ENCODE measurements around the gene PAK6.

- TF ChIP-seq, protein P1, sequence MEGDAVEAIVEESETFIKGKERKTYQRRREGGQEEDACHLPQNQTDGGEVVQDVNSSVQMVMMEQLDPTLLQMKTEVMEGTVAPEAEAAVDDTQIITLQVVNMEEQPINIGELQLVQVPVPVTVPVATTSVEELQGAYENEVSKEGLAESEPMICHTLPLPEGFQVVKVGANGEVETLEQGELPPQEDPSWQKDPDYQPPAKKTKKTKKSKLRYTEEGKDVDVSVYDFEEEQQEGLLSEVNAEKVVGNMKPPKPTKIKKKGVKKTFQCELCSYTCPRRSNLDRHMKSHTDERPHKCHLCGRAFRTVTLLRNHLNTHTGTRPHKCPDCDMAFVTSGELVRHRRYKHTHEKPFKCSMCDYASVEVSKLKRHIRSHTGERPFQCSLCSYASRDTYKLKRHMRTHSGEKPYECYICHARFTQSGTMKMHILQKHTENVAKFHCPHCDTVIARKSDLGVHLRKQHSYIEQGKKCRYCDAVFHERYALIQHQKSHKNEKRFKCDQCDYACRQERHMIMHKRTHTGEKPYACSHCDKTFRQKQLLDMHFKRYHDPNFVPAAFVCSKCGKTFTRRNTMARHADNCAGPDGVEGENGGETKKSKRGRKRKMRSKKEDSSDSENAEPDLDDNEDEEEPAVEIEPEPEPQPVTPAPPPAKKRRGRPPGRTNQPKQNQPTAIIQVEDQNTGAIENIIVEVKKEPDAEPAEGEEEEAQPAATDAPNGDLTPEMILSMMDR (IDR thresholded peaks at IDR 0.05; ENCODE audit: borderline replicate concordance, extremely low read depth, low read length, poor library complexity, severe bottlenecking): no peak
- no peak for TF ChIP-seq EZH2 (IDR thresholded peaks at IDR 0.05; ENCODE audit: borderline replicate concordance, low read depth, low read length, severe bottlenecking)
Observed at GRCh38 chr15:40192942-40193341, 45.9 kb upstream of the PAK6 start.

Measured in DND-41 (cell line).